Neuronal stem cell (in vitro differentiated cells): ENCODE measurements around the gene PAK5.

Source experiments
- DNase-seq: peaks from one replicate; pipeline ENCODE4 v3.0.0-alpha.2; 2013; ENCODE audit warnings: low spot score
- H2AFZ ChIP-seq: one replicate; pipeline ENCODE4 v1.6.1; 2013; ENCODE audit warnings: mild to moderate bottlenecking, low read length, inconsistent platforms
- H2AK5ac ChIP-seq: 2 replicates; pipeline ENCODE4 v1.6.1; 2013; ENCODE audit warnings: low read depth, mild to moderate bottlenecking, inconsistent platforms, low read length, moderate library complexity, mixed read lengths
- H2BK120ac ChIP-seq: 2 replicates; pipeline ENCODE4 v1.6.1; 2013; ENCODE audit warnings: low read depth, mild to moderate bottlenecking, inconsistent platforms, low read length, moderate library complexity, mixed read lengths
- H2BK12ac ChIP-seq: one replicate; pipeline ENCODE4 v1.6.1; 2013; ENCODE audit warnings: low read length, inconsistent platforms
- H2BK15ac ChIP-seq: 2 replicates; pipeline ENCODE4 v1.6.1; 2013; ENCODE audit warnings: mild to moderate bottlenecking, low read length, inconsistent platforms, mixed read lengths
- H2BK5ac ChIP-seq: one replicate; pipeline ENCODE4 v1.6.1; 2013; ENCODE audit warnings: inconsistent platforms, mild to moderate bottlenecking, low read length, moderate library complexity
- H3K14ac ChIP-seq: one replicate; pipeline ENCODE4 v1.6.1; 2013; ENCODE audit warnings: low read length, inconsistent platforms
- H3K18ac ChIP-seq: 2 replicates; pipeline ENCODE4 v1.6.1; 2013; ENCODE audit warnings: low read length, inconsistent platforms
- H3K23ac ChIP-seq: 2 replicates; pipeline ENCODE4 v1.6.1; 2013; ENCODE audit warnings: low read depth, mild to moderate bottlenecking, mixed read lengths, low read length, inconsistent platforms; ENCODE audit not compliant: poor library complexity
- H3K27ac ChIP-seq: replicated peaks from 3 replicates; pipeline ENCODE4 v1.5.1; 2013; ENCODE audit warnings: low read length, inconsistent platforms
- H3K27me3 ChIP-seq, 3 experiments: 2 replicates each; pipeline ENCODE4 v1.6.1; 2013; ENCODE audit warnings: low read length in 3 of 3, mild to moderate bottlenecking in 2 of 3, inconsistent platforms in 1 of 3, low read depth in 1 of 3, mixed read lengths in 1 of 3, moderate library complexity in 1 of 3; ENCODE audit not compliant: control insufficient read depth in 3 of 3, insufficient read depth in 3 of 3
- H3K36me3 ChIP-seq, 2 donors: replicated peaks in 1 of 2; 2 replicates each; pipeline ENCODE4 v1.6.1; 2013; ENCODE audit warnings: low read length in 2 of 2; ENCODE audit not compliant: control insufficient read depth in 2 of 2, insufficient read depth in 2 of 2
- H3K4ac ChIP-seq: 2 replicates; pipeline ENCODE4 v1.6.1; 2013; ENCODE audit warnings: inconsistent platforms, mild to moderate bottlenecking, low read length, moderate library complexity
- H3K4me1 ChIP-seq, 2 donors: 1 replicate in 1 of 2; 2 replicates in 1 of 2; pipeline ENCODE4 v1.6.1; 2013; ENCODE audit warnings: low read length in 2 of 2, low read depth in 1 of 2; ENCODE audit not compliant: control insufficient read depth in 2 of 2, insufficient read depth in 1 of 2
- H3K4me2 ChIP-seq: one replicate; pipeline ENCODE4 v1.6.1; 2013; ENCODE audit warnings: mild to moderate bottlenecking, low read length, inconsistent platforms; ENCODE audit not compliant: insufficient read depth, poor library complexity, severe bottlenecking
- H3K4me3 ChIP-seq, 2 donors: 2 replicates each; pipeline ENCODE4 v1.5.1; 2013; ENCODE audit warnings: low read length in 2 of 2, mild to moderate bottlenecking in 2 of 2, inconsistent platforms in 1 of 2, moderate library complexity in 1 of 2
- H3K79me1 ChIP-seq: one replicate; pipeline ENCODE4 v1.6.1; 2013; ENCODE audit warnings: low read depth, mild to moderate bottlenecking, inconsistent platforms, low read length, moderate library complexity
- H3K9ac ChIP-seq: one replicate; pipeline ENCODE4 v1.6.1; 2013; ENCODE audit warnings: mild to moderate bottlenecking, low read depth, low read length, inconsistent platforms; ENCODE audit not compliant: poor library complexity
- H3K9me3 ChIP-seq, 2 donors: replicated peaks in 1 of 2; 2 replicates each; pipeline versions ENCODE3 to v1.6.1; 2013; ENCODE audit warnings: low read length in 2 of 2, mild to moderate bottlenecking in 2 of 2, inconsistent platforms in 1 of 2, low read depth in 1 of 2, mixed read lengths in 1 of 2, moderate library complexity in 1 of 2; ENCODE audit not compliant: control insufficient read depth in 2 of 2, insufficient read depth in 1 of 2
- H4K8ac ChIP-seq: one replicate; pipeline ENCODE4 v1.6.1; 2013; ENCODE audit warnings: low read depth, mild to moderate bottlenecking, inconsistent platforms, low read length, moderate library complexity
- H4K91ac ChIP-seq: one replicate; pipeline ENCODE4 v1.6.1; 2013; ENCODE audit warnings: low read length, low read depth, mild to moderate bottlenecking, inconsistent platforms; ENCODE audit not compliant: poor library complexity
- WGBS, 2 donors: extraction: QIAGEN DNeasy Blood & Tissue Kit; methylation state at CpG; one replicate each; pipeline ENCODE4 v1.1.7; 2013; ENCODE audit warnings: missing lambda C conversion rate in 2 of 2, mixed read lengths in 1 of 2; ENCODE audit not compliant: insufficient read length in 2 of 2, insufficient replicate concordance in 1 of 2; ENCODE audit errors: extremely low coverage in 2 of 2; 5-methylcytosine and 5-hydroxymethylcytosine counted together

The PAK5 gene

GRCh38 chr20:9686866-9687265 lies 152.0 kb downstream of the PAK5 start:
- Histone ChIP-seq H3K18ac (no peak overlapping the region), H3K14ac (no peak overlapping the region), H3K4me1 (peaks cover 0 to 4% of the 10 kb centered on the region in 2 donors), H3K4me2 (no peak overlapping the region), H3K27ac (no peak overlapping the region), H3K36me3 (no peaks in the 10 kb centered on the region), H2AFZ (no peak overlapping the region), H2BK15ac (no peak overlapping the region), H4K91ac (no peak overlapping the region), H3K27me3 (no peaks in the 10 kb centered on the region), H4K8ac (no peak overlapping the region), H3K9ac (no peak overlapping the region), H3K9me3 (no peaks in the 10 kb centered on the region), H3K79me1 (no peaks in the 10 kb centered on the region), H2AK5ac (no peak overlapping the region), H3K4ac (no peak overlapping the region), H3K4me3 (no peak overlapping the region), H2BK5ac (no peak overlapping the region), H2BK12ac (no peak overlapping the region), H3K23ac (no peak overlapping the region), H2BK120ac (no peak overlapping the region)
- no CpG with 5 or more reads among the region's 2 CpGs for WGBS, 2 donors
- DNase-seq, result no peak

- Histone ChIP-seq H3K9me3 (no peaks in the 10 kb centered on the region), H3K79me1 (no peaks in the 10 kb centered on the region), H3K9ac (no peak overlapping the region), H2BK5ac (no peak overlapping the region), H2AFZ (no peak overlapping the region), H3K36me3 (no peaks in the 10 kb centered on the region), H3K4me3 (no peak overlapping the region), H3K4me2 (no peak overlapping the region), H4K91ac (no peak overlapping the region), H3K27me3 (no peaks in the 10 kb centered on the region), H2BK15ac (no peak overlapping the region), H2BK12ac (no peak overlapping the region), H3K27ac (no peak overlapping the region), H2AK5ac (no peak overlapping the region), H3K14ac (no peak overlapping the region), H4K8ac (no peak overlapping the region), H3K23ac (no peak overlapping the region), H3K4me1 (peaks cover 0 to 4% of the 10 kb centered on the region in 2 donors), H3K18ac (no peak overlapping the region), H2BK120ac (no peak overlapping the region), H3K4ac (no peak overlapping the region)
- WGBS, 2 donors, result no CpG with 5 or more reads among the region's 4 CpGs
- no peak for DNase-seq
Observed at GRCh38 chr20:9686455-9686854, 152.4 kb downstream of the PAK5 start.

GRCh38 chr20:9686001-9686400 lies 152.9 kb downstream of the PAK5 start:
- H2BK12ac ChIP-seq, result no peak overlapping the region
- no peaks in the 10 kb centered on the region for H3K9me3 ChIP-seq
- H3K4me2 ChIP-seq, result no peak overlapping the region
- no peak overlapping the region for H3K9ac ChIP-seq
- H3K4me3 ChIP-seq, result no peak overlapping the region
- H3K4me1 ChIP-seq, result peaks cover 0 to 4% of the 10 kb centered on the region in 2 donors
- H3K79me1 ChIP-seq, result no peaks in the 10 kb centered on the region
- H2AK5ac ChIP-seq, result no peak overlapping the region
- DNase-seq, result no peak
- no peak overlapping the region for H3K18ac ChIP-seq
- H2BK5ac ChIP-seq, result no peak overlapping the region
- H3K27me3 ChIP-seq, result no peaks in the 10 kb centered on the region
- no peak overlapping the region for H3K23ac ChIP-seq
- H3K36me3 ChIP-seq, result no peaks in the 10 kb centered on the region
- H3K14ac ChIP-seq, result no peak overlapping the region
- no peak overlapping the region for H2BK15ac ChIP-seq
- no peak overlapping the region for H4K91ac ChIP-seq
- no peak overlapping the region for H3K27ac ChIP-seq
- no peak overlapping the region for H3K4ac ChIP-seq
- no peak overlapping the region for H2AFZ ChIP-seq
- H4K8ac ChIP-seq, result no peak overlapping the region
- no peak overlapping the region for H2BK120ac ChIP-seq

GRCh38 chr20:9685011-9685410 lies 153.9 kb downstream of the PAK5 start:
- H3K4me1 ChIP-seq, result peaks cover 0 to 4% of the 10 kb centered on the region in 2 donors
- H2AFZ ChIP-seq, result no peak overlapping the region
- no peak overlapping the region for H3K4me3 ChIP-seq
- no peak overlapping the region for H2BK15ac ChIP-seq
- no peak overlapping the region for H3K4ac ChIP-seq
- no peaks in the 10 kb centered on the region for H3K9me3 ChIP-seq
- no peak overlapping the region for H3K14ac ChIP-seq
- no peak overlapping the region for H4K8ac ChIP-seq
- H3K23ac ChIP-seq, result no peak overlapping the region
- no peak overlapping the region for H3K27ac ChIP-seq
- no peaks in the 10 kb centered on the region for H3K79me1 ChIP-seq
- H2BK5ac ChIP-seq, result no peak overlapping the region
- H3K27me3 ChIP-seq, result no peaks in the 10 kb centered on the region
- H2BK120ac ChIP-seq, result no peak overlapping the region
- no peak overlapping the region for H3K4me2 ChIP-seq
- no peak overlapping the region for H2BK12ac ChIP-seq
- no peak overlapping the region for H2AK5ac ChIP-seq
- DNase-seq, result no peak
- H4K91ac ChIP-seq, result no peak overlapping the region
- no peaks in the 10 kb centered on the region for H3K36me3 ChIP-seq
- no peak overlapping the region for H3K9ac ChIP-seq
- no peak overlapping the region for H3K18ac ChIP-seq
